NCI-H187 treated with DMSO at 0.1 percent for 48 hours (cell line): ENCODE measurements around the gene ARID5B.
"Not testable (repeated sequence)": the region's sequence is repeated elsewhere in the genome, so short reads cannot be mapped to it uniquely, and the experiment has no call there.

ENCODE experiments used
- DNase-seq: peaks from one replicate; lab custom pipeline; 2025; lab: John Stamatoyannopoulos, UW

The ARID5B gene

GRCh38 chr10:61900829-61901792 is at the start of gene ARID5B:
Gene ARID5B (plus strand): TSS chr10:61901699. CDS start chr10:61901710, 11 bp downstream.
- DNase-seq = no peak

DNA sequence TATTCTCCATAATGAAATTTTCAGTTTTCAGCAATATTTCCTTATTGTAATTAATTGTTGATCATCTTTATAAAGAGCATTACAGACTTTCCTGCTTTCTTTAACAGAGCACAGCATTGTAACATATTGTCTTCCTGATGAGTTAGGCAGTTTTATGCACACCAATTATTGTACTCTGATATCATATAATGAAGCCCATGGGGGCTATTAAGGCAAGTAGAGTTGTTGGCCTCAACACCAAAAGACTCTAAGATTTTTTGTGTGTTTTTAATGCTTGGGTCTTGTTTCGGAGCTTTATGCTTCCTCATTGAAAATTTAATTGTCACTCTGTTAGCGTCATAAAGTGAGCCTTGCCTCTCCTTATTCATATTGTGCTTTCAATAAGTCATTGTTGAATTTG is 49.2 kb upstream of the ARID5B start:
- DNase-seq = no peak

GRCh38 chr10:61855771-61856170 is 45.7 kb upstream of the ARID5B start:
- no peak for DNase-seq

DNA sequence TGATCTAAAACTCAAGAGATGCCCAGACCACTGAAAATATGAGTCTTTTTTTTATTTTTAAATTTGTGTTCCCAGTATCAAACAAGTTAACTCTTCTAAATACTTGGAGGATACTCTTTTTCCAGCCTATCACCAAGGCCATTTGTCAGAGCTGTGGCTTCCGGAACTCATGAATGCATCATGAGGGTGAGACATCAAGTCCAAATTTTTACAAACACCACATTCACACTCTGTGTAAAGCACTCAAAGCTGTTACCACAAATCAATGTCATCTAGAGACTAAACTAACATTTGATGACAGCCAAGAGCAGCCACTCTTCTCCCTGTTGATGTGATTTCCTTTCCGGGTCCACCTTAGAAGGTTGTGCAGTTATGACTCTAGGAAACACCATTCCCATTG is 43.8 kb upstream of the ARID5B start:
- no peak for DNase-seq

GRCh38 chr10:61859786-61860185 is 41.7 kb upstream of the ARID5B start:
- DNase-seq = no peak

DNA sequence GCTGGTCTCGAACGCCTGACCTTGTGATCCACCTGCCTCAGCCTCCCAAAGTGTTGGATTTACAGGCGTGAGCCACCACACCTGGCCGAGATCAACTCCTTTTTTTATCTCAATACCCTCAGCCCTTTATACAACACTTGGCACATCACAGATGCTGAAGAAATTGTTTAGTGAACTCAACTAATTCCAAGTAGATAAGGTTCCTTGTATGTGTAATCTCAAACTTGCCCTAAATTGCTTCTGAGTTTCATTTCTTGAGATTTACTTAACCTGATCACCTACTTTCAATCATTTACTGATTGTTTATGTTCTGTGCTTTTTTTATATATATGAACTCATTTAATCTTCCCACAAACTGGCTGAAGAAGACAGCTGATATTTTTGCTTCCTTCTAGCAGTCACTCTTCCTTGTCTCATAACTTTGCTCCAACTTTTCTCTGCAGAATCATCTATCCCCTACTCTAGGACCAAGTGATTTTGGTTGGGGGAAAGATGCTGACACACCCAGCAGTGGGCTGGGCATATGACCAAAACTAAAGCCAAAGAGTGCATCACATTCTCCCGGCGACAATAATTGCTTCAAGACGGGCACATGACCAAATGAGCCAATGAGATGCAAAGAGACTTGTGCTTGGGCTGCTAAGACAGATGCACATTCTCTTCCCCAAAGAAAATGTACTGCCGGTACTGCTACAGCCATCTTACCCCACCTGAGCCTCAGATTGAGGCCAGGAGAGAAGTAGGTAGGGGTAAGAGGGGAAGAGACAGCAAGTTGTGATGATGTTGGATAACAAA is 40.3 kb upstream of the ARID5B start:
- DNase-seq = no peak

- DNase-seq = no peak
Observed at GRCh38 chr10:61863981-61864380, 37.5 kb upstream of the ARID5B start.

GRCh38 chr10:61866700-61867368 is 34.7 kb upstream of the ARID5B start:
- DNase-seq = no peak

- not testable (repeated sequence) for DNase-seq
Observed at GRCh38 chr10:61867374-61867773, 34.1 kb upstream of the ARID5B start.

DNA sequence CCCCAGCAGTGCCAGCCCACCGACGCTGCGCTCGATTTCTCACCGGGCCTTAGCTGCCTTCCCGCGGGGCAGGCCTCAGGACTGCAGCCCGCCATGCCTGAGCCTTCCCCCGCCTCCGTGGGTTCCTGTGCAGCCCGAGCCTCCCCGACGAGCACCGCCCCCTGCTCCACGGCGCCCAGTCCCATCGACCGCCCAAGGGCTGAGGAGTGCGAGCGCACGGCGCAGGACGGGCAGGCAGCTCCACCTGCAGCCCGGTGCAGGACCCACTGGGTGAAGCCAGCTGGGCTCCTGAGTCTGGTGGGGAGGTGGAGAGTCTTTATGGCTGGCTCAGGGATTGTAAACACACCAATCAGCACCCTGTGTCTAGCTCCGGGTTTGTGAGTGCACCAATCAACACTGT is 33.7 kb upstream of the ARID5B start:
- not testable (repeated sequence) for DNase-seq

GRCh38 chr10:61869041-61869675 is 32.3 kb upstream of the ARID5B start:
- DNase-seq = no peak

DNA sequence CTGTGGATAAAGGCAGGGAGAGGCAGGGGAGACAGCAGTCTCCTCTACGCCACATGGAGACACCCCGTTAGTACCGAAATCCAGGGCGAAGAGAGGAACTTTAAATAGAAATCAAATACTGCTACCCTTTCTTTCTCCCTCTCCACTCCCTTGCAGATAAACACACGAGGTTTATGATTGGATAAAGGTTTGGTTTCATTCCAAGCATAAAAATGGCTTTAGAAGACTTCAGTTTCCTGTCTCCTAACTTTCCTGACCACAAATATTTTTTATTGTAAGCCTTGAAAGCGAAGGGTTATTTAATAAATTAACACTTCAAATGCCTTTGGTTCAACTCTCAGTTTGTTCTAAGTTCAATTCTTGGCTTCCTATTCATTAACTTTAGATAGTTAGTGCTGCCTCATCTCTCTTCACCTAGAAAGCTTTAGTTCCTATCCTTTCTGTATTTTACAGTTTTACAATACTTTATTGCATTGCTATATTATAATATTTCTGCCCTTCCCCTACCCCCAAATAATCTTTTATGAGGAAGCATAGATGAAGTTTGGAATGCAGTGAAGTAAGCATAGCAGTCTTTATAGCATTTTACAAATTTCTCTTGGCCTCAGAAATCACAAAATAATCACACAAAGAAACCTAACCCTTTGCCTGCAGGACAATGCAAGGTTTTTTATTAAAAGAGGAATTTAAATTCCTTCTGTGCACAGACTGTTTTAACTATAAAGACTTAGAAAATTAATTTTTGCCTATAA is 31.5 kb upstream of the ARID5B start:
- no peak for DNase-seq

GRCh38 chr10:61870526-61870895 is 31.0 kb upstream of the ARID5B start:
- no peak for DNase-seq

GRCh38 chr10:61871487-61871886 is 30.0 kb upstream of the ARID5B start:
- no peak for DNase-seq

GRCh38 chr10:61877887-61878739 is 23.4 kb upstream of the ARID5B start:
- no peak for DNase-seq

DNA sequence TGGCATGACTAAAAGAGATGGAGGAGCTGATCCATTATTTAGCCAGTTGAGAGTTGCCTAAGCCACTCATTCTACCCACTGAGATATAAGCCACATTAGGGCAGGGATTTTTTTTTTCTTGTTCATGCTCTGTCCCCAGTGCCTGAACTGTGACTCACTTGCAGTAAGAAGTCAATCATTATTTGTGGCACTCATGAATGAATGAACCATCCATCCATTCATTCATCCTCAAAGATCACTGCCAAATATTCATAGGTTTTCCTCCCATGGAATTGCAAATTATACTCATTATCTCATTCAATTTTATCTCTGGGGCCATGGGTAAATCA is 22.8 kb upstream of the ARID5B start:
- DNase-seq = no peak

DNA sequence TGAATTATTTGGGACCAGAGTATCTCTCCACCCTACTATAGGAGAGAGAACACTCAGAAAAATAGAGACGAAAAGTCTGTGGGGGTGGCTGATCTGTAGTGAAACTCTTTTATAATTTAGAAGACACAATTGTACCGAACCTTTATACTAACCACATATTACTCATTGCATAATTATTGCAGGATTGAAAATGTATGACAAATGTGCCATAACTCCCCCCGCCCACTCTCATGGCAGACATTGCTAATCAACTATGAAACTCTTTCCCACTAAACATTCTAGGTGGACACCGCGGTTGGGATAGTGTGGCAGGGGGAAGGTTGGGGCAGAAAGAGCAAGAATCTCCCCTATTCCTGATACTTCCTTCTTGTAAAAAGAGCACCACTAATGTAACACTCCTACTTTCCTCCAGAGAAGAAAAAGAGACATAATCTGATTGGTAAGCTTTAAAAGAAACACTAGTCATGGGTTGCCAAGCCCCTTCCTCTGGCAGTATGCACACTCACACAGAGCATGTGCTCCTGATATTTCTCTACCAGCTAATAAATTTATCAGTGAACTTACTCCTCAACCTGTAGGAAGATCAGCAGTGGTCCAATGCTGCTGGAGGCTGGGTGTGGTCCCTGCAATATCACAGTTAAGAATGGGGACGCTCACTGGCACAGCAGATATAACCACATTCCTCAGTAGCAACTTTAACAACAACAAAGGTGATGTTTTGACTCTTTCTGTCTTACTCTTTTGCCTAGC is 18.7 kb upstream of the ARID5B start:
- no peak for DNase-seq

- DNase-seq = no peak
Observed at GRCh38 chr10:61883371-61884025, 18.0 kb upstream of the ARID5B start.

GRCh38 chr10:61887772-61888171 is 13.7 kb upstream of the ARID5B start:
- DNase-seq = no peak
